H7 (cell line): ENCODE data around the gene CYP1B1. TPM values are rescaled to one million over a fixed set of nuclear protein-coding genes. Genes with fewer than 3 reads are reported as not detected.
"Not testable (repeated sequence)": the region's sequence is repeated elsewhere in the genome, so short reads cannot be mapped to it uniquely, and the experiment has no call there.

Experiments
- DNase-seq: peaks from one replicate; pipeline ENCODE4 v3.0.0; 2012
- H3K27me3 ChIP-seq: 2 replicates; pipeline ENCODE4 v1.6.0; 2011; ENCODE audit warnings: mild to moderate bottlenecking, low read length; ENCODE audit not compliant: control insufficient read depth, insufficient read depth
- H3K36me3 ChIP-seq: replicated peaks from 2 replicates; pipeline ENCODE4 v1.5.1; 2011; ENCODE audit warnings: low read length; ENCODE audit not compliant: control insufficient read depth, insufficient read depth
- H3K4me3 ChIP-seq: 2 replicates; pipeline ENCODE4 v1.5.1; 2011; ENCODE audit warnings: low read depth, mild to moderate bottlenecking, control low read depth, low read length, moderate library complexity; ENCODE audit not compliant: insufficient read depth
- total RNA-seq: library from RNA; depleted of rRNA; stranded (reverse); fragments of >200 nt; shearing (Covaris generic); gene quantifications from 2 replicates; pipeline ENCODE4 v1.2.3, GENCODE V29; 2014

Gene CYP1B1
- total RNA-seq, 1 experiment from 2014 or later: 7.3 TPM

DNA sequence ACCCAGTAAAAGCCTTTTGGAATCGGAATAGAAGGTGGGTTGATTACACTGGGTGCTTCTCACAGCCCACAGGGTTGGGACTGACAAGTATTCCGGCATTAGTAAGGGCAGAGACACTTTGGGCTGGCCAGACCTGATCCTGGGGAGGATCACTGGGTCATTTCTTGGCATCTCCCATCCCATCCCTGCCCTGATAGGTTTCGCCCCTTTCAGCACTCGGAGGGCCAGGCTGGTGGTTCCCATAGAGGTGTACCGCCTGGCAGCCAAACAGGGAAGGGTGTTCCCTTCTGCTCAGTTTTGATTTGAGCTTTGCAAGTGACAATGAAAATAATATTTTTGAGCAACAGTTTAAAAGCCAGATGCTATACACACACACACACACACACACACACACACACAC, 37.3 kb downstream of the CYP1B1 start:
- no peak overlapping the region for H3K4me3 ChIP-seq
- no peaks in the 10 kb centered on the region for H3K36me3 ChIP-seq
- DNase-seq: no peak
- H3K27me3 ChIP-seq: peaks cover 7% of the 10 kb centered on the region

DNA sequence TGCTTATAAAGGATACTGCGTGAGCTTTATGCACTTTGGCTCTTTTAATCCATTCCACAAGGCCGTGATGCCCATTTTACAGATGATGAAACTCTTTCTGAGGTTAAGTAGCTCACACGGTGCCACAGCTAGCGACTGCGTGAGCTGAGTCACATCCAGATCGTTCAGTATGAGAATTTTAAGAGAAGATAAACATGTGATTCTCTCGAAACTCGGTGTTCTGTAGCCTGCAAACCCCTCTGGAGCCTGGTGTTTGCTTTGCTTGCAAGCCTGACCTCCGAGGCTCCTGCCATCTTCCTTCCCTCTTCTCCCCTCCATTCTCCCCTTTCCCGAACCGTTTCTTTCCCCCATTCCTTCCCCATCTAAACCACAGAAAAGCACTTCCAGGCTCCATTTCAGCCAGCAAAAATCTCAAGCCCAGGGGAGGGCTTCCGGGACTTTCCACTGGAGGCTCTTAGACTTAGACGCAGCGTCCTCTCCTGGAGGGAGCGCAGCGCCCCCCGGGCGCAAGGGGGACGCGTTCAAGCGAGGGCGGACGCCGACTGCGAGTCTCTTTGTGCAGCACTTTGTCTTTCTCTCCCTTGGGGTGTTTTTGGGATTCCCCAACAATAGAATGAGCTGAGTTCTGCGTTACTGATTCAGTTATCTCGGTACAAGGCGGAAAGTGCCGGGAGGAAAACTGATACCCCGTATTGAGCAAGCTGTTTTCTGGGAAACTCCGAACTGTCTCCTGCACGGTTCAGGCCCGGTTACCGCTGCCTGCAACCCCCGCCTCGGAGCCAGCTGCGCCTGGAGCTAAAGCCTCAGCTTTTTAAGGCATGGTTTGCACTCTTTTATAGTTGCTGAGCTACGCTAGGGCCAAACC, 38.0 kb downstream of the CYP1B1 start:
- DNase-seq: peak; percentile 74
- Histone ChIP-seq H3K27me3 (peaks cover 7% of the 10 kb centered on the region), H3K4me3 (peak overlapping the region; percentile 12; the same call in 1 of the 2 replicates), H3K36me3 (no peaks in the 10 kb centered on the region)

DNA sequence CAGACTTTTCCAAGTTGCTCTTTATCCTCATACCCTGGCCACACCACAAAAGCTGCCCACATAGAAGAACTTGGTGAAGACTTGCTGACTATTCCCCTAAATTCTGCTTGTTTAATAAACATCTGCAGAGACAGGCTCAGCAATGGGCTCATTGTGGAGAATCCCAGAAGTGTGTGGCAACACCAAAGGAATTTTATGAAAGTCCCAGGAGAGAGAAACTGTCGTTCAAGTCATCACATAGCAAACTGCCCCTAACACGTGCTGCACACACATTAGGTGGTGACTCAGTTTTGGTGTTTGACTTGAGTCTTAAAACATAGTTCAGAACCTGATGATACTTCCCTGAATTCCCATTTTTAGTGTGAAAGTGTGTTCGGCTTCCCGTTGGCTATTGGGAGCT, 38.6 kb downstream of the CYP1B1 start:
- H3K36me3 ChIP-seq: no peaks in the 10 kb centered on the region
- H3K27me3 ChIP-seq: peaks cover 7% of the 10 kb centered on the region
- DNase-seq: no peak
- no peak overlapping the region for H3K4me3 ChIP-seq

GRCh38 chr2:38035968-38036367, 40.0 kb downstream of the CYP1B1 start:
- peaks cover 7% of the 10 kb centered on the region for H3K27me3 ChIP-seq
- no peak for DNase-seq
- H3K4me3 ChIP-seq: no peak overlapping the region
- no peaks in the 10 kb centered on the region for H3K36me3 ChIP-seq

DNA sequence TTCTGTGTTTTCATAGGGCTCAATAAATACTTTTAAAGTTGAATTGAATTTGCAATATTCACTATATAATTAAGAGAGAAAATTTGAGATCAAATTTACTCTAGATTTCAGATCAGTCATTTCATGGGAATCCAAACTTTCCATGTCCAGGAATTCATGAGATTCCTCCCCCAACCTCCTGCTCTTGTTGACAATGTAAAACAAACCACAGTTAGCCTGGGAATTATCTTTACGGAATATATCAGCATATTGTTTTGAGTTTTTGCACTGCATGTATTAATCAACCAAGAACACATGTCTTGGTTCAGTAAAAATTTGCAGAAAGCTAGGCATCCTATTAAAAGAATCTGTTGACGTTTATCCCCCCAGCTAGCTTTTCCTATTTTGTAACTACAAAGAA, 42.3 kb downstream of the CYP1B1 start:
- Histone ChIP-seq H3K36me3 (no peaks in the 10 kb centered on the region), H3K27me3 (peaks cover 7% of the 10 kb centered on the region), H3K4me3 (no peak overlapping the region)
- no peak for DNase-seq

GRCh38 chr2:38032946-38033345, 43.0 kb downstream of the CYP1B1 start:
- DNase-seq: no peak

GRCh38 chr2:38030635-38031355, 45.2 kb downstream of the CYP1B1 start:
- Histone ChIP-seq H3K36me3 (no peaks in the 10 kb centered on the region), H3K4me3 (no peak overlapping the region), H3K27me3 (no peaks in the 10 kb centered on the region)
- no peak for DNase-seq

More at GRCh38 chr2:38032946-38033345, 43.0 kb downstream of the CYP1B1 start:
- H3K4me3 ChIP-seq: no peak overlapping the region
- H3K27me3 ChIP-seq: peaks cover 7% of the 10 kb centered on the region
- H3K36me3 ChIP-seq: no peaks in the 10 kb centered on the region

- Histone ChIP-seq H3K27me3 (no peaks in the 10 kb centered on the region), H3K36me3 (no peaks in the 10 kb centered on the region), H3K4me3 (no peak overlapping the region)
- no peak for DNase-seq
These were observed 46.4 kb downstream of the CYP1B1 start for GRCh38 chr2:38029512-38029911.

GRCh38 chr2:38028829-38029228, 47.1 kb downstream of the CYP1B1 start:
- Histone ChIP-seq H3K36me3 (no peaks in the 10 kb centered on the region), H3K27me3 (no peaks in the 10 kb centered on the region), H3K4me3 (no peak overlapping the region)
- no peak for DNase-seq

GRCh38 chr2:38026846-38027245, 49.1 kb downstream of the CYP1B1 start:
- no peak for DNase-seq
- Histone ChIP-seq H3K27me3 (no peaks in the 10 kb centered on the region), H3K4me3 (no peak overlapping the region), H3K36me3 (no peaks in the 10 kb centered on the region)

- Histone ChIP-seq H3K4me3 (no peak overlapping the region), H3K36me3 (no peaks in the 10 kb centered on the region), H3K27me3 (no peaks in the 10 kb centered on the region)
- no peak for DNase-seq
These were observed 54.4 kb downstream of the CYP1B1 start for GRCh38 chr2:38021589-38021988.

- H3K4me3 ChIP-seq, H3K27me3 ChIP-seq, H3K36me3 ChIP-seq, DNase-seq: not testable (repeated sequence)
These were observed 55.4 kb downstream of the CYP1B1 start for GRCh38 chr2:38020359-38021069.

DNA sequence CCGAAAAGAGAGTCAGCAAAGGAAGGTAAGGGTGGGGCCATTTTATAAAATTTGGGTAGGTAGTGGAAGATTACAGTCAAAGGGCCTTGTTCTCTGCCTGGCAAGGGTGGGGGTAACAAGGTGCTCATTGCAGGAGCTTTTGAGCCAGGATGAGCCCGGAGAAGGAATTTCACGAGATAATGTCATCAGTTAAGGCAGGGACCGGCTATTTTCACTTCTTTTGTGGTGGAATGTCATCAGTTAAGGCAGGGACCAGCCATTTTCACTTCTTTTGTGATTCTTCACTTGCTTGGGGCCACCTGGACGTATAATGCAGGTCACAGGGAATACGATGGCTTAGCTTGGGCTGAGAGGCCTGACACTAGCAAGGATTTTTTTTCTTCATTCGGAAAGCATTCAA, 58.1 kb downstream of the CYP1B1 start:
- DNase-seq: no peak
- no peaks in the 10 kb centered on the region for H3K36me3 ChIP-seq

More for the DNA sequence above, 58.1 kb downstream of the CYP1B1 start:
- Histone ChIP-seq H3K4me3 (no peak overlapping the region), H3K27me3 (no peaks in the 10 kb centered on the region)
